ENCODE results near the gene TUBB1. TPM values are rescaled to one million over a fixed set of nuclear protein-coding genes. Genes with fewer than 3 reads are reported as not detected.
A peak's percentile ranks its signal among the peaks of the same experiment; 100 is the strongest.

The TUBB1 gene
- total and polyA plus RNA-seq, 2 of the 13 experiments (the other 11 are each of a cell fraction or from before 2014, with no cell fraction given) = 0.11 to 57.6 TPM

DNA sequence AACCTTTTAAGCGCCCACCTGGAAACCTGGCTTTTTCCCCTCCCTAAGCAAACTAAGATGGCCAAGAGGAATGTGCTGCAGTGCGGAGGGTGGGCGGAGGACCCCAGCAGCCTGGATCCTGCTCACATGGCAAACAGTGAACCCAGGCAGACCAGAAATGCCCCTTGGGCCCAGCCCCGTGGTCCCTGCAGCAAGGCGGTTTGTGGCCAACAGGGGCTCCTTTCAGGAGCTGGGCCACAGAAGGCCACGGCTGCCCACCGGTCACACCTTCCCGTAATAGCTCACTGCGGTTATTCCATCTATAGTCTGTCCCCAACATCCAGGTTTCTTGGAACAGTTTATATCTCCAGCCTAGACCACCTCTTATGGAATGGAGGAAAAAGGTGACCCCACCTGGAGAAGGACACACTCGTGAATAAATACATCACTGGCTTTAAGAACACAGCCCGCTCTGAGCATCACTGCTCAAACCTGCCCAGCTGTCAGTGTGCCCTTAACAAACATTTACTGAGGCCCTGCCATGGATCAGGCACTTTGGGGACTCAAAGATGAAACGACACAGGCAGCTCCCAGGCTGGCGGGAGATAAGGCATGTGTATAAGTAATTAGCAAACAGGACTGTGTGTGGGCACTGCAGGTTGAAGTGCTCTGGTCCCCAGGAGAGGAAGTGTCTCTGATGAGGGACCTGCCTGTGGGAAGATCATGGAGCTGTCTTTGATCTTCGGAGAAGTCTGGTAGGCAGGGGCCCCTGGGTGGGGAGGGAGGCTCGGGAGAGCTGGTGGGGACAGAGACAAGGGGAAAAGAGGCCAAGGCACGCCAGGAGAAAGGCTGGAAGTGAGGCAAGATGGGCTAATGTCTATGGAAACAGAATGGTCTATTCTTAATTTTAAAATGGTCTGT, 3.2 kb upstream of the TUBB1 start (continued):
- TF ChIP-seq AFF4 (CRISPR knock-in tag; IDR thresholded peaks at IDR 0.05) (0 out of 2 replicates have a peak, but pooled peaks have one; percentile 47), CBX2 (IDR thresholded peaks at IDR 0.05; ENCODE audit: low read depth, low read length) (no peak), CBX2 (CRISPR knock-in tag; IDR thresholded peaks at IDR 0.05; ENCODE audit: low read depth) (no peak), EED (CRISPR knock-in tag; IDR thresholded peaks at IDR 0.05) (peak; percentile 73; the same call in 1 of the 2 replicates), ZNF260 (CRISPR knock-in tag; IDR thresholded peaks at IDR 0.05; ENCODE audit: borderline replicate concordance, low read depth) (no peak), RNF219 (CRISPR knock-in tag; IDR thresholded peaks at IDR 0.05) (no peak), ZNF3 (CRISPR knock-in tag; IDR thresholded peaks at IDR 0.05) (no peak), EZH2 (conservative IDR thresholded peaks at IDR 0.05; ENCODE audit: low read depth, low read length) (no peak), CERS6 (CRISPR knock-in tag; IDR thresholded peaks at IDR 0.05) (no peak), ZNF530 (CRISPR knock-in tag; IDR thresholded peaks at IDR 0.05; ENCODE audit: low read depth) (no peak), ZNF687 (CRISPR knock-in tag; IDR thresholded peaks at IDR 0.05) (peak; percentile 86), ZNF563 (CRISPR knock-in tag; IDR thresholded peaks at IDR 0.05) (no peak; the same call in 1 of the 2 replicates), ZNF709 (CRISPR knock-in tag; IDR thresholded peaks at IDR 0.05) (peak; percentile 89; the same call in 1 of the 2 replicates), ZNF335 (CRISPR knock-in tag; IDR thresholded peaks at IDR 0.05) (no peak), FOXC1 (CRISPR knock-in tag; IDR thresholded peaks at IDR 0.05; ENCODE audit: borderline replicate concordance) (no peak), REPIN1 (CRISPR knock-in tag; IDR thresholded peaks at IDR 0.05; ENCODE audit: borderline replicate concordance, low read depth) (peak; percentile 87; the same call in 1 of the 2 replicates), SMAD9 (CRISPR knock-in tag; IDR thresholded peaks at IDR 0.05) (no peak), ERF (CRISPR knock-in tag; IDR thresholded peaks at IDR 0.05) (peak; percentile 82)
